ENCODE results near the gene AARS2.
"Not testable (repeated sequence)": the region's sequence is repeated elsewhere in the genome, so short reads cannot be mapped to it uniquely, and the experiment has no call there.

The AARS2 gene

DNA sequence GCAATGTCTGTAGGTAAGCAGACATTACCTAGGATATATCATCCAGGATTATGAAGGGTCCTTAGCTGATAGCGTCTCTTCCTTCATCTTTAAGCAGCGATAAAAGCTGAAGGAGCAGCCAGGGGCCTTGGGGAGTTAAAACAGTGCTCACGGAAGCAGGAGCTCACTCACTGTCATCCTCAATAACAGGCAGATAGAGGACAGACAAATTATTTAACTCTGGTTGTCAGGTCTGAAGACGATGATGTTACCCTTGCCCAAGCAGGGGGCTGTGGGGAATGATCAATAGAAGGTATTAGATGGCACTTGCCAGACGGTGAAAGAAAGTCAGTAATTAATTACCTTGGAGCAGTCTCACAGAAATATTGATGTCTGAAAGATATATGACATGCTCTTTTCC is 16.7 kb upstream of the AARS2 start:
- no peak for DNase-seq (ENCODE audit: low read depth in 3 of 3)

DNA sequence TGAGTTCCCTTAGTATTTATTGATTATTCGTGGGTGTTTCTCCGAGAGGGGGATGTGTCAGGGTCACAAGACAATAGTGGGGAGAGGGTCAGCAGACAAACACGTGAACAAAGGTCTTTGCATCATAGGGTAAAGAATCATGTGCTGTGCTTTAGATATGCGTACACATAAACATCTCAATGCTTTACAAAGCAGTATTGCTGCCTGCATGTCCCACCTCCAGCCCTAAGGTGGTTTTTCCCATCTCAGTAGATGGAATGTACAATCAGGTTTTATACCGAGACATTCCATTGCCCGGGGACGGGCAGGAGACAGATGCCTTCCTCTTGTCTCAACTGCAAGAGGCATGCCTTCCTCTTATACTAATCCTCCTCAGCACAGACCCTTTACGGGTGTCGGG is 15.1 kb upstream of the AARS2 start:
- DNase-seq (ENCODE audit: low read depth in 3 of 3) = not testable (repeated sequence)

DNA sequence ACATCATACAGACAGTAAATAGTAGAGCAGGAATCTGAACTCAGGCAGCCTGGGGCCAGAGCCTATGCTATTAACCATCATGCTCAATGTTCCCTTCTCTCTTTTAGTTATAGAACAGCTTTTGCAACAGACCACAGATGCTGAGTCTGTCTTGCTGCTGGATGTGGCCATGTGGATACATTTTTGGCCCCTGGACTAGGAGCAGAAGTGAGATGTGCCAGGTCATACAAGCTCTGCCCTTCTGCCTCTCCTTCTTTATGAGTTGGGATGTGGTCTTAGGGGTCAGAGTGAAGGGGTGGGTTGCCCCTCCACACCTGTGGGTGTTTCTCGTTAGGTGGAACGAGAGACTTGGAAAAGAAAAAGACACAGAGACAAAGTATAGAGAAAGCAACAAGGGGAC is 14.6 kb upstream of the AARS2 start:
- DNase-seq (ENCODE audit: low read depth in 3 of 3) = no peak

DNA sequence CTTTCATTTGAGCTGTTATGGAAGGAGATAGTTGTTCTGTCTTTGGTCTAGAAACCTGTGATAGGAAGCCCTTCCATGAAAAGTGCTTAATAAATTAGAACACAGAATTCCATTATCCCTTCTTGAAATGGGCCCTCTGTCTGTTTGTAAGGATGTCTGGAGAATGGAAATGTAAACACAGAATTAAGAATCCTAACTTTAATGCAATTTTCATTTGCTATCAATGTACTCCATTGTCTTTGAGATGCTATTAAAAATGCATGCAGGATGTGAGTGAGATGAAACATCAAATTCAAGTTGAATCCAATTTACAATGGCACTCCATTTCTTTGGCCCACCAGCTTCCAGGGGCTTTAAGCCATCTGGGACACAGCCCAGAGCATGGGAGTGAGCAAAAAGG is 13.9 kb upstream of the AARS2 start:
- no peak for DNase-seq (ENCODE audit: low read depth in 3 of 3)

DNA sequence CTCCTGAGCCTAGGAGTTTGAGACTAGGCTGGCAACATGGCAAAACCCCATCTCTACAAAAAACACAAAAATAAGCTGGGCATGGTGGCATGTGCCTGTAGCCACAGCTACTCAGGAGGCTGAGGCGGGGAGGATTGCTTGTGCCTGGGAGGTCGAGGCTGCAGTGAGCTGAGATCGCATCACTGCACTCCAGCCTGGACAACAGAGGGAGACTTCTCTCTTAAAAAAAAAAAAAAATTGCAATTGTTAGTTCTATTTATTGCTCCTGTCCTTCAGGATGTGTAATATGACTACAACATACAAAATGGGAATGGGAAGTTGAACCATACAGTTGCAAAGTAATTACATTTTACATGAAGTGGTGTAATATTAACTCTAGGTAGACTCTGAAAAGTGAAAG is 8.1 kb upstream of the AARS2 start:
- DNase-seq (ENCODE audit: low read depth in 3 of 3) = no peak

DNA sequence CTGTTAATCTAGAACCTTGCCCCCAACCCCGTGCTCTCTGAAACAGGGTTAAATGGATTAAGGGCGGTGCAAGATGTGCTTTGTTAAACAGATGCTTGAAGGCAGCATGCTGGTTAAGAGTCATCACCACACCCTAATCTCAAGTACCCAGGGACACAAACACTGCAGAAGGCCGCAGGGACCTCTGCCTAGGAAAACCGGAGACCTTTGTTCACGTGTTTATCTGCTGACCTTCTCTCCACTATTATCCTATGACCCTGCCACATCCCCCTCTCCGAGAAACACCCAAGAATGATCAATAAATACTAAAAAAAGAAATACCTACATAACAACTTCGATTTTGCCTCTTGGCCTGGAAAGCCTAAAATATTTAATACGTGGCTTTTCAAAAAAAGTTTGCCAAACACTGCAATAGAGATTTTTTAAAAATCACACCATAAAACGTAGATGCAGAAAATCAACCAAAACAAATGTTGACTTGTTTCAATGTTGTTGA is 4.0 kb upstream of the AARS2 start:
- DNase-seq (ENCODE audit: low read depth in 3 of 3) = not testable (repeated sequence)

DNA sequence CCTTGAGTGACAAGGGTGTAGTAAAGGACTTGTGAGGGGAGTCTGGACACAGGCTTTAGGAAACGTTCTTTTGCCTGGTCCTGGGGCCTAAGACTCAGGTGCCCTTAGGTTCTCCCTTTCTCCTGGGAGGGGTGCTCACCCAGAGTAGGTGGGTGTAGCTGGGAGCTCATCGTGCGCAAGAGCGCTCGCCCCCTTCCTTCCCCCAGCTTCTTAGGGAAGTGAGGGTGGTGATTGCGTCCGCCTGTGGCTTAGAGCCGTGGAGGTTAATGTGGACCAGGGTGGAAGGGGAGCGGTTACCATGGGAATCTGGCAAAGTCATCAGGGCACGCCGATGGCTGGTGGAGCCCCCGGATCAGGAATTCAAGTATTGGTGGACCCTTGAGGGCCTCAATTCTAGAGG is 3.3 kb upstream of the AARS2 start:
- no peak for DNase-seq (ENCODE audit: low read depth in 3 of 3)

DNA sequence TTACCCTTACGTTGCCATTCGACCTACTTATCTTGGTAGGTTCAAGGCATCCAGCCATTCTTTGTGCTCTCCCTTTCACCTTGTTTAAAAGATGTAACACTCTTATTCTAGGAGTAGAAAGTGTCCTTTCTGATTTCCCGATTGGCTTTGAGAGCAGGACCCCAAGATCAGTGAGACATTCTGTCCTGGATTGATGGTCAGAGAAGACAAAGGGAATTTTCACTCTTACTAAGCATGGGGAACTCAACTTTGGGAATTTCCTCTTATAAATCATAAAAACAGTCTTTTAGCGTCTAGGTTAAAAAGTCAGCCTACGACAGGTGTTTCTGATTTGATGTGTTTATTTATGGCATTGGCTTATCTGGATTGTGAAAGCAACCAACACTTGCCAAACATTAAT is 2.8 kb upstream of the AARS2 start:
- no peak for DNase-seq (ENCODE audit: low read depth in 3 of 3)

DNA sequence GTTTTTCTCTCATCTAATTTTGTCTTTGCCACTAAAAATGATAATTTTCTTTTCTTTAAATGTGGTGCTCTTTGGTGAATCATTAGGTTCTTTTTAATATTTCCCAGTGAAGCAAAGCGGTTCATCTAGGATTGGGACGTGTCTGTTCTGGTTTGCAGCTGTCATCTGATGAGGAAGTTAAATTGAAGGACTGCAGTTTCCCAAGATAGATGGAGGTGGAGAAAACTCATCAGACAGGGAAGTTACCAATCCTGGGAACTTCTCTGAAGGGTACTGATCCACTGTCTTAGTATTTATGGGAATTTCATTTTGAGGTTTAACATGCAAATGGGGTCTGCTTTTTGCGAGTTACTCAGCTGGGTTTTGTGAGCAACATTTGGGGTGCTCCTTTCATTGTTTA is 2.4 kb upstream of the AARS2 start:
- no peak for DNase-seq (ENCODE audit: low read depth in 3 of 3)

DNA sequence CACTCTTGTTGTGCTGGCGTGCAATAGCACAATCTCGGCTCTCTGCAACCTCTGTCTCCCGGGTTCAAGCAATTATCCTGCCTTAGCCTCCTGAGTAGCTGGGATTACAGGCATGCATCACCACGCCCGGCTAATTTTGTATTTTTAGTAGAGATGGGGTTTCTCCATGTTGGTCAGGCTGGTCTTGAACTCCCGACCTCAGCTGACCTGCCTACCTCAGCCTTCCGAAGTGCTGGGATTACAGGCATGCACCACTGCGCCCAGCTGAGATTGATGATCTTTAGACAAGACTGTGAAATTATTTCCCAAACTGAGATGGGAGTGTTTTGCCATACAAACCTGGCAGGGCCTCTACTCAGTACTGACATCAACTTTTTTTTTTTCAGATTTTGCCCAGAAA is 1.5 kb upstream of the AARS2 start:
- not testable (repeated sequence) for DNase-seq (ENCODE audit: low read depth in 3 of 3)

DNA sequence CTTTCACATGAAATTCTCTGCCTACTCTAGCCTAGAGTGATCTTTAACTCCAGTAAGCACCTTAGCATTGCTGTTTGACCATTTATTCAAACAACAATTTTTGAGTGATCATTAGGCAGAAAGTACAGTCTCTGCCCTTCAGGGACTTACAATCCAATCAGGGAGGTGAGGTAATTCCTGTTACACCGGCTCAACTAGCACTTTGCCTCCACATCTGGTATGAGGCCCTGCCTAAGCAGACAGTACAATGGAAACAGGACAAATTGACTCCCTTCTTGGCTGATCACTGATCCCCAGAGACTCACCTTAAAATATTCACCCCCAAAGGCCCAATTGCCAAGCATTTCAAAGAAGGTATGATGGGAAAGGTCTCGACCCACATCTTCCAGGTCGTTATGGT is 1.4 kb downstream of the AARS2 start:
- DNase-seq (ENCODE audit: low read depth in 3 of 3) = no peak

DNA sequence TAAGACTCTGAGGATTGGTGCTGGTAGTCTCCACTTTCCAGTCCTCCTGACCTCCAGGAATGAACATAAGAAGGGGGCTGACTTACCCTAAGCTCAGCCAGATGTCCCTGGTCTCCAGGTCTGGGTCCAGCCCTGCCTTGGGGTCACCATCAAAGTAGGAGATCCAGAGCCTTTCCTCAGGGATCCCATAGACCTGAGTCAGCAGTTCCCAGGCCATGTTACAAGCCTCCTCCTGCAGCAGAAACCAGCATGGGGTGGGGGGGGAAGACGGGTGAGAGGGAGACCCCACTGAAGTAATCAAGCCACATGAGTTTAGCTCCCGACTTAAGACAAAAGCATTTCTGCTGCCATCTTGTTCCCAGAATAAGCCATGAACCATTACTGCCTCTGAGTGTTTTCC is 1.8 kb downstream of the AARS2 start:
- no peak for DNase-seq (ENCODE audit: low read depth in 3 of 3)

DNA sequence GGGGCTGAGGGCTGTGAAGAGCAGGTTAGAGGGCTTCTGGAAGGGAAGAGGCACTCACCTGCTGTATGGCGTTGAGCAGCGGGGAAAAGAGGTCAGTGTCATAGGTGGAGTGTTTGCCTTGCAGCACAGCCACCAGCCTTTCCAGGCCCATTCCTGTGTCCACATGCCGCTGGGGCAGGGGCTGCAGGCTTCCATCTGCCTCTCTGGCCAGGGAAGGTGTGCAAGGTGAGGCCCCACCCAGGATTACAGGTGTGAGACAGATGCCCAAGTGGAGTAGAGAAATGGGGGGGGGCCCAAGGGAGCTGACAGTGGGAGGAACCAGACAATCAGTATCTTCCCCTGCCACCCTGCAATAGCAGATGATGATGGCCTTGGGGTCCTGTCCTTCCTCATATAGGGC is 2.9 kb downstream of the AARS2 start:
- no peak for DNase-seq (ENCODE audit: low read depth in 3 of 3)

DNA sequence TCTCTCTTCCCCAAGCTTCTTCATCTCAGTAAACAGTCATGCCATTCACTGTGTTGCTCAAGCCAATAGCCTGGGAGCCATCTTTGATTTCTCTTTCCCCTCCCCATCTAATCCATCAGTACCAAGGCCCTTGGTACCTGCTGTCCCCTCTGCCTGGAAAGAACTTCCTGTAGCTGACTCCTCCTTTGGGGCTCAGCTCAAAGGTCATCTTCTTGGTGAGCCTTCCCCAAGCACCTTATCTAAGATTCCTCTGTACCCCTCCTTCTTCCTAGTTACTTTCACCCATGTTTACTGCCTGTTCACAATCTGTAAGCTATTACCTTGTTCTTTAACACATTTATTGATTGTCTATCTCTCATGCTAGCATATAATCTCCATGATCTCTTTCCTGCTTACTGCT is 3.5 kb downstream of the AARS2 start:
- DNase-seq (ENCODE audit: low read depth in 3 of 3) = no peak

DNA sequence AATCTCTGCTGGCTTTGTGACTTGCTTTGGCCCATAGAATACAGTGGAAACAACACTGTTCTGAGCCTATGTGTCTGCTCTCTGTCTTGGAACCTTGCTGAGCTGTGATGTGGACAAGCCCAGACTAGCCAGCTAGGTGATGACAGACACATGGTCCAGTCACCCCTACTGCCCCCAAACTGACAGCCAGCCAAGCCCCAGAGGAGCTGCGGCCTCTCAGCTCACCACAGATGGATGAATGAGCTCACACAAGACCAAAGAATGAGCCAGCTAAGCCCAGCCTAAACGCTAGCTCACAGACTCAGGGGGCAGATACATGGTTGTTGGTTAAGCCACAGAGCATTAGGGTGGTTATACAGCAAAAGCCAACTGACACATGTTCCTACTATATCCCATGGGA is 4.1 kb downstream of the AARS2 start:
- DNase-seq (ENCODE audit: low read depth in 3 of 3) = no peak

DNA sequence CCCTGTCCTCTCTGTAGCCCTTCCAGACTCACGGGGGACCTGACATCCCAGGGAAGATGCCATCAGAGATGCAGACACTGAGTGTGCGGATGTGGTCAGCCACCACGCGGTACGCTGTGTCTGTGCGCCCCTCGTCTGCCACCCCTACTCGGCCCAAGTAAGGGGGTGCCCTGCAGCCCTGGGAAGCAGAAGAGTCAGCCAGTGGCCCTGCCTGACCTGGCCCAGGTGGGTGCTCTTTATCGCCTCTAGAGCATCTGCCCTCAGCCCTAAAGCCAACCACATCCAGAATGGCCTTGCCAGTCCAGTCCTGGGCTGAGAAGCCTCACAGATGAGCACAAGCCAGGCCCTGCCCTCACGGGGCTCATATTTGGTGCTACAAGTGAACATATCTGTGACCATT is 5.9 kb downstream of the AARS2 start:
- DNase-seq (ENCODE audit: low read depth in 3 of 3) = no peak

DNA sequence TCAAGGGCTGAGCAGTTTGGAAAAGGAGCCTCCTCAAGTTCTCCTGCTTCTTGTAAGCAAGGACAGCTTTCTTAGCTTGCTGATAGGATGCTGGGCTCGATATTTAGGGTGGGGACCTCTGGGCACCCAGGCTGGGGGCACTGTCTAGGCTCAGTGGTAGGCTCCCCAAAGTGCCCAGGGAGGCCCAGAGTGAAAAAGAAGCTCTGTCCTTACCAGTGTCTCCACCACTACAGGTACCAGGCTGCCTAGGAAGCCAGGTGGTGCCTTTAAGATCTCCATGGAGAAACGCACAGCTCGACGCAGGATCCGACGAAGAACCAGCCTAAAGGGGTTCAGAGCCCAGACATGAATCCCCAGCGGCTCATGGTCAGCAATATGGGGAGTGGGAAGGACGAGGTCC is 6.4 kb downstream of the AARS2 start:
- DNase-seq (ENCODE audit: low read depth in 3 of 3) = no peak

DNA sequence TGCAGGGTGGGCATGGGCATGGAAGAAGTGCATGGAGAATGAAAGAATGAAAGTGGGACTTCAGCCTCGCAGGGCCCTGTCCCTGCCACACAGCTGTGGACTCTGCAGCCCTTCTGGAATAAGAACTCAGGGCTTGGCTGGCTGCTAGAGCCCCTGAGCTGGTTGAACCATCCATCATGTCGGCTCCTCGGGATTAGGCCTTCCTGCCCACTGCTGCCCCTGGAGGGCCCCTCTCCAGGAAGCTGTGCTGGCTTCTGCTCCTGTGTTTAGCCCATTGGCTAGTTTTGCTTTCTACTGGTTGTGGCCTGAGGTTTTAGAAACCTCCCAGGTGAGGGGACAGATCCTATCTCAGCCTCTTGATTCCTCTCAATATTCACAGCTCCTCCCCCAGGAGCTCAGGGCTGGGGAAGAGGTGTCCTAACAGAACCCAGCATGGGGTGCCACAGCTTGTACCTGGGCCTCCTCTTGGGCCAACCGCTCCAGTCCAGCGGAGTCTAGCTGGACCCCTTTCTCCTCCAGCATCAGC is 7.9 kb downstream of the AARS2 start:
- DNase-seq (ENCODE audit: low read depth in 3 of 3) = no peak

DNA sequence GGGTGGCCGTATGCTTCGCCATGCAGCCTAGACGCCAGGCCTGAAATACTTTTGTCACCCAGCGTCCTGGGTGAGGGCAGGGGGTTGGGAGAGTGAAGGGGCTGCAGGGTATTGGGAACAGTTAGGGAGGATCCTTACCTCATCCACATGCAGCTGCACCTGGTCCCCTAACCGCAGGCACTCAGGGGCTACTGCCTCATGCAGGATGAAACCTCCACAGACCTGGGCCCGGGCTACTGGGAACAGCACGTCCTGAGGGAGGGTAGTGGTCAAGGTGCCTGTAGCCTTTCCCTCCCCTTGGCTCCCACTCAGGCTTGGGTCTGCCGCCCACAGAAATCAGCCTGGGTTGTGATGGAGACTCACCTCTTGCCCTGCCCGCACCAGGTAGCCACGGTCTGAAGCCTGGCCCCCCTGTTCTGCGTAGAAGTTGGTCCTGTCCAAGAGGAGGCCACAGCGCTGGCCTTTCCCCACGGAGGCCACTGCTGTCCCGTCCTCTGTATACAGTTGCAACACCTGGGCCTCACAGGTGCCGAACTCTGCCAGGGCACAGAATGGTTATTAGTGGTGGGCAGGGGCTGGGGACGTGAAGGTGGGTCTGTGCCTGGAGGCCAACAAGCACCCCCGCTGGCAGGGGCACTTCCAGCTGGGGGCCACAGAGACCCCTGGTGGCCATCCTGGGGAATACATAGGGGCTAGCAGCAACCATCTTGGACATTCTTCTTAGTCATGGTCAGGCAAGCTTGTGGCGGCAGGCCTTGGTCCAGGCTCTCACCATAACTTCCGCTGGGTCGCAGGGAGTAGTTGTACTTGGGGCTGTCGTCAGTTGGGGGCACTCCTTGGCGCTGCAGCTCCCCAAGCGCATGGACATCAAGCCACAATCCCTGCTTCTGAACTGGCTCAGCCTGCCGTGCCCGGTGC is 8.6 kb downstream of the AARS2 start:
- DNase-seq (ENCODE audit: low read depth in 3 of 3) = peak in 1 of 3 experiments; percentile 36

DNA sequence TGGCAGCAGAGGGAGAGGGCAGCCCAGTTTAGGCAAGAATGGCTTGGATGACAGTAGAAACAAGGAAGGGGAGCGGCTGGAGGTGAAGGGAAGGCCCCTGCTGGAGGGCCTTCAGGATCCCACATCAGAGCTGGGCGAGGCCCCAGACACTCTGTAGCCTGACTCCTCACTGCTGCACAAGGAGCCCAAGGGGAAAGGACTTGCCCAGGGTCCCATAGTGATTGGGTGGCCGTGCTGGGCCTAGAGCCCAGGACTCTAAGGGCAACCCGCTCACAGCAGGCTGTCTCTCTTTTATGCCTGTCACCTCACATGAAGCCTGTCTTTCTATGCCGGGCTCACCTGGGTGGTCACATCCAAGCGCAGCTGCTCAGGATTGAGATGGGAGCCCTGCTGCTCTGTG is 9.3 kb downstream of the AARS2 start:
- no peak for DNase-seq (ENCODE audit: low read depth in 3 of 3)

DNA sequence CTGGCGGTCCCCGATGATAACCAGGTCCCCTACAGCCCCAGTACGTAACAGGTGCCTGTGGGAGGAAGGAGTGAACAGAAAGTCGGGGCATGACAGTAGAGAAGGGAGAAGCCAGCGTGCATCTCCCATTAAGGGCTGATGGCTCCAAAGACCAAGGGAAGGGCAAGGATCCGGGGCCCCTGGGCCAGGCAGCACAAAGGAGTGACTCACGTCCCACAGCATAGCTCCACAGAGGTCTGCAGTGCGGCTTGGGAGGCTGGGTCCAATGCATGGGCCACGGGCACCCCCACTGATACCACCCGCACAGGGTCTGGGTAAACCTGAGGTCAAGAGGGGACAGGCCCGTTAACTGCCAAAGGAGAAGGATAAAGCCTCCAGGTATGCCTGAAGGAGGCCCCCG is 10.3 kb downstream of the AARS2 start:
- no peak for DNase-seq (ENCODE audit: low read depth in 3 of 3)

DNA sequence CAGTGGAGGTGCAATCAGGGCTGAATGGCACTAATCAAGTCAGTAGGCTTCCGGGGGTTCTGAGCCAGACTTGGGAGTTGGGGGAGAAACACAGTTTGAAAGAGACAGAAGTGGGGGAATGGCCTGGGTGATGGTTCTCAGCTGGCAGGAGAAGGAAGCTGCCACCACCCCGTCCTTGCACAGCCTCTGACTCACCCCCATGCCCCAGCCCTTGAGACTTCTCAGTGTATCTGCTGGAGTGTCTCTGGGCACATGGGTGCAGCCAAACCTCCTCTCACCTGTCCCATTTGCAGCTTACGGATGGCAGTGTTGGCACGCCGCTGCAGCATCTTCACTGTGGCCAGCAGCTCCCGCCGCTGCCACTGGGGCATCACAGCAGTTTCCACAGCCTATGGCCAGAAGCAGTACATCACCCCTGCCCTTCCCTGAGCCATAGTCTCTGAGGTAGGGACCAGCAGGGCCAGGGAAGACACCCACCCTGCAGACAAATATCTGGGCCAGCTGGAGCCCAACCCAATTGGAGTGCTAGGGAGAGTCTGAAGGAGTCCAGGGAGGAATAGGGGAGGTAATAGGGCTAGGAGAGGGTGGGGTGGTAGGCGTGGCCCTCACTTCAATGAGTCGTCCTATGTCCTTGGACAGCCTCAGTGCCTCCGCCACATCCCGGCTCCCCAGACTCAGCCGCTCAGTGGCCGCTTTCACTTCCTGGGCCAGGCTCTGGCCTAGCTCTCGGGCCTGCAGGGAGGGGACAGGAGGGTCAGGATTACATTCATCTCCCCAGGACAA is 11.2 kb downstream of the AARS2 start:
- no peak for DNase-seq (ENCODE audit: low read depth in 3 of 3)

DNA sequence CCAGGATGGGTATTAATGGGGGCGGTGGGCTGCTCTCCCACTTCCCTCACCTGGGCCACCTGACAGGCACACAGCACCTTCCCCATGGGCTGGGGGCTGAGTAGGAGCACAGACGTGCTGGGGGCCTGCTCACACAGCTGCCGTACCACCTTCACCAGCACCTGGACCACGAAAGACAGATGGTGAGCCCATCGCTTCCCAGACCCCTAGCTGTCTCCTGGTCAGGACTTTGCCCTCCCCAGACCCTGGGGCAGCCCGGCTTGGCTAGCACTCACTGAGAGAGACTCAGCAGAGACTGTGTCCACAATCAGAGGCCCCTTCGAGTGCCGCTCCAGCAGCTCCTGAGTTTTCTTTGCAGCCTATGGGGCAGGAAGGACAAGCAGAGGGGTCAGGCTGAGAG is 12.0 kb downstream of the AARS2 start:
- no peak for DNase-seq (ENCODE audit: low read depth in 3 of 3)

Measured in stimulated activated CD4-positive, alpha-beta T cell treated with anti-CD3 and anti-CD28 coated beads, TNF-alpha, amount 100 ng/mL, for 24 hours (primary cell).